Stimulated activated CD4-positive, alpha-beta T cell treated with anti-CD3 and anti-CD28 coated beads, Interleukin-2, amount 100 ng/mL, for 4 hours (primary cell): ENCODE measurements around the gene COX7A2L.
"Not testable (repeated sequence)": the region's sequence is repeated elsewhere in the genome, so short reads cannot be mapped to it uniquely, and the experiment has no call there.

Experiments
- DNase-seq: peaks from one replicate; pipeline ENCODE4 v3.0.0-alpha.2; 2020; ENCODE audit warnings: low read depth

The COX7A2L gene

DNA sequence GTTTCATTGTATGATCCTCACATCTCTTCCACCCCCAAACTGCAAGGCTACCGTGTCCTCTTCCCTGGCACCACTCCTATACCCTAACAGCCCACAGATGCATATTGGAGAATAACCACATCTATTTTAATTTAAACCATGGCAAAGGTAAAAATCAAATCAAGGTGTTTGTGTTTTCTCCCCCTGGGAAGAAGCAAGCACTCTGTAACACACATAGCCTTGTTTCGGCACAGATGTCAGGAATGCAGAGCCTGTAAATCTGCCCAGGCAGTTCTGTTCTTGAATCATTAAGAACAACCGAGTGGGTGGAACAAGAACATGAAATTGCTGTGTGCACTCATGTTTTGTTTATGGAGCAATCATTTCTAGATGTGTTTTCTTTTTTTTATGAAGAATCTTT is 6.8 kb upstream of the COX7A2L start:
- no peak for DNase-seq

DNA sequence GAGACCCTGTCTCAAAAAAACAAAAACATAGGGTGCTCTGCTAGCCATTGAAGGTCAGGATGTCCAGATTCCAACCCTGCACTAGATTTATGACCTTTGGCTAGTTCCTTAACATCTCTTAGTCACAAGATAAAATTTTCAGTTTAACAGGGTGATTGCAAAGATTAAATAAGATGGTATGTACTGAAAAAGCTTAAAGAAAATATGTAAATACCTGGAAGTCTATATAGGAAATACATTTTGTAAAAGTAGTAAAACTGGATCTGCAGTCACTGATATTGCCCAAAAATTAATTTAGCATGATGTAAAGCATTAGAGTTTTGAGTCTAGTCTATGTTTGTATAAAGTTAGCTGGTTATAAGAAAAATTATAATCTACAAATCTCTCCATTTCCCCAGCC is 5.4 kb upstream of the COX7A2L start:
- no peak for DNase-seq

DNA sequence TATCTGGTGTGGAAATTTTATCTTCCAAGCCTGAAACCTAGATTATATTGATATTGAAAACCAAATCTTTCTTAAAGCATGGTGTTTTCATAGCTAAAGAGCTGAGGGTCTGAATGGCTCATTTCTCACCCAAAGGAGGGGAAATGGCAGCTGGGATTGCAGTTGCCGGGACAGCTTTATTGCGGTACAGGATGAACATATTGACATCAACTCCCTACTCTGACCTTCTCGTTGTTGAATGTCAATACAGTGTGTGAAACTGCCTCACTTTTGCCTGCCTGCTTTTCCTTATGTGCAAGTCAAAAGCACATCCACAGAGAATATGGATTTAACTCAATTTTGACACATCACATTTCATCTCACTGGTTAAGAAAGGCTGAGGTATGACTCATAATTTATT is 3.6 kb upstream of the COX7A2L start:
- DNase-seq: no peak

DNA sequence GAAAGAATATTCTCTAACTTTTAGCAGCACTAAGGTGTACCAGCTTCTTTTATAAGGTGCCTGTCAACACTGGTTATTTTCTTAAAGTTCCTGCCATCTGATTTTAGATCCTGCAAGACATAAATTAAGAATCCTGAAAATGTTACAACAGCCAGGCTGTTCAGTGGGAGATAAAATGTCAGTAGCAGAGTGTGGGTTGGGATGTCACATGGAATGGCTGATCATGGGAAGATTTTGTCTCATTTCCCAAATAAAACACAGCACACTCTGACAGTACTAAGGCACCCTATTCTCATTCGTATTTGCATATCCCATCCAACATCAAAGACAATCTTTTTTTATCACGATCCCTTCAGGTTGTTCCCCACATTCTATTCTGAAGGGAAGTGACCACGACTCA is 2.4 kb upstream of the COX7A2L start:
- no peak for DNase-seq

DNA sequence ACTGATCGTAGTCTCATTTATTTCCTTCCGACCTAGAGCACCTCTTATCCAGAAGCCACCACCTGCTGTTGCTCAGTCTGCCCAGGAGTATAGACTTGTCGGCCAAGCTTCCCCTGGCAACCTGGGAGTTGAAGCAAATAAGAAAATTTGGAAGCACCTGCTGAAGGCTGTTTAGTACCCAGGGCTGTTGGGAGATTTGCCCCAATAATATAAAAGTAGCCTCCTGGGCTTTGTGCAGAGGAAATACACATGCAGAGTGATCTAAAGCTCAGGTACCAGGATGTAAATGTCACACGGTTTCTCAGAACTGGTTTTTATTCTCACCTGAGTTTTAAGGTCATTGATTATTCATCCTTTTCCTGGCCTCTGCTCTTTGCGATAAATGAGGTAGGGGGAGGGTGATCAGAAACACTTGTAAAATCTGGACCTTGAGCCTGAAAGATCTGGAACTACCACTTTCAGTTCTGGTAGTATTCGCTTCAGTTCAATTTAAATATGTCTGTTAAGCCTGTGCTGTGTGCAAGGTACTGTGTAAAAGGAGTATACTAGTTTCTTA is 789 bp upstream of the COX7A2L start:
- DNase-seq: no peak

DNA sequence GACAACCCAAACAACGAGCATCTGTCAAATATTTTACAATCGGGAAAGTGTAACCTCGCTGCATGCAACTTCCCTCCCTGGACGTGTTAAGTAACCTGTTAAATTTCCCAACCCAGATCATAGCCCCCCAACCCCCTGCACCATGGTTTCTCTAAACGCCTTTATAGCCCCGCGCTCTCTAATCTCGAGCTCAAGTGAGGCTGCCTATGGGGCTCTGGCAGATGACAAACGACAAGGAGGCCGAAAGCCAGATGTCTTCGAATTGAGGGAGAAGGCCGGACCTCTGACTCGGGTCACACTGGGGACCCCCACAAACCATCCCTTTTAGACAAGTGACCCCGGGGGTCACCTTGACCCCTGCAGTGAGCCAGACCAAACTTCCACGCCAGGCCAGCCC is 526 bp downstream of the COX7A2L start:
- DNase-seq: no peak

DNA sequence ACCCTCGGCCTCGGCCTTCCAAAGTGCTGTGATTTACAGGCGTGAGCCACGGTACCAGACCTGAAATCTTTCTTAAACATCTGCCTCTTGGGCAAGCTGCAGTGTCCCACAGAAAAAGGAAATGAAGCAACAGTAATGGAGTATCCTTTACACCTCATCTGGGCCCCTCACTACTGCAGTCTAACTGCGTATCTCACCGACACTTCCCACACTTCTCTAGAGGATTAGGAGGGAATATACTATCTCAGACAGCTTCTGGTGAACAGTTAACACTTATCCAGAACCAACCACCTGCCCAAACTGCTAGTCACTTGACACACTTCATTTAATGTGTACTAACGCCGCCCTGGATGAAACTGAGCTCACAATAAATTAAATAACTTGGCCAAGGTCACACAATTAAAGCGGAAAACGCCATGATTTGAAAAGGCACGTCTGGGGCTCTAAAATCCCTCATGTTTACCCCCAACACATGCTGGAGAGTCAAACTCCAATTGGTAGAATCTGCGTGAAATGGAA is 993 bp downstream of the COX7A2L start:
- no peak for DNase-seq

DNA sequence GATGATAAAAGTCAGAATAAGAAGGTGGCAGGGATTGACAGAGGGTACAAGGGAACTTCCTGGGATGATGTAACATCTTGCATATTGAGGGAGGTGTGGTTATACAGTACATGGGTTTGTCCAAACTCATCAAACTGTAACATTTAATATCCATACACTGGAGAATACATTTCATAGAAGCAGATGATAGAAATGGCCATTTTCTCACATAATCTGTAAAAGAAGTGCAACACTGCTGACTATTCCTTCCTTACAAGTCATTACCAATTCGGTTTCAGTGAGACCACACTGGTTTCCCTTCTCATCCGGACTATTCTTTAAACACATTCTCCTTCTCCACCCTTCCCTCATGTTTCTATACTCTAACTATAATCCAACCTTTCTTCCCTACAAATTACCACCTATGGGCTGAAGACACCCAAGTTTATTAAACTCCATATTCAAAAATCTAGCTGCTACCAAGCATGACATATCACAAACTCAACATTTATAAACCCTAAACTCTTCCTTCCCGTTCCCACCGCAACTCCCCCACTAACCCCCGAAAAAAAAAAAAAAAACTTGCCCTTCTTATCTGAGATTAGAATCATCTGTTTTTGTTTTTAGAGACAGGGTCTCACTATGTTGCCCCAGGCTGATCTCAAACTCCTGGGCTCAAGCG is 1.6 kb downstream of the COX7A2L start:
- DNase-seq: no peak

DNA sequence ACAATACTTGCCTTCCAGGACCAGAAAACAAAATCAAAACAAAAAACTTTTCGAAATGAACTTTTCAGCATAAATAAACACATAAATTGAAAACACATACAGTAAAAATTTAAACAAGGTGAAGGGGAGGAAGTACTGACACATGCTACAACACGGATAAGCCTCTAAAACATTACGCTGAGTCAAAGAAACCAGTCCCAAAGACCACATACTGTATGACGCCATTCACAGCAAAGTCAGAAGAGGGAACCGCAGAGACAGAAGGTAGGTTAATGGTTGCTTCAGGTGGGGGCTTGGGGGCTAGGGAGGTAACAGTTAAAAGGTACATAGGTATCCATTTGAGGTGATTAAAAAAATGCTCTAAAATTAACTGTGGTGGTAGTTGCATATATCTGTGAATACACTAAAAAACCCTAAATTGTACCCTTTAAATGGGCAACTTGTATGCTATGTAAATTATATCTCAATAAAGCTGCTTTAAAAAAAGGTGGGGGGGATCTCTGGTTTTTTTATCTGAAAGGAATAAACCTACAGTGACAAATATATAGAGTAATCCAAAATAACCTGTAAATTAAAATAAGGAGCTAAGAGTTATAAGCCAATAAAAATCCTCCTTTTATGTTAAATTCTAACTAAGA is 7.1 kb downstream of the COX7A2L start:
- no peak for DNase-seq

DNA sequence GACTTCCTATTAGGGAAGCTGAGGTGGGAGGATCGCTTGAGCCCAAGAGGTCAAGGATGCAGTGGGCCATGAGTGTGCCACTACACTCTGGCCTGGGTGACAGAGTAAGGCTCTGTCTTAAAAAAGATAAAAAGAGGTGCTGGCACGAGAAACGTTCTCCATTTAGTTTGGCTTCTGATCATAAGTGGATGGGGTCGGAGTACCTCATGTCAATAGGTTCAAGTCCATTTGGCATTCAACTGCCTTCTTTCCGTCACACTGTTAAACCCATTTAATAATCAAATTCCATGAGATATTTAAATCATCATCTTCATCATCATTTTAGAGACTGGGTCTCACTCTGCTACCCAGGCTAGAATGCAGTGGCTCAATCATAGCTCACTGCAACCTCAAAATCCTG is 9.2 kb downstream of the COX7A2L start:
- DNase-seq: no peak

DNA sequence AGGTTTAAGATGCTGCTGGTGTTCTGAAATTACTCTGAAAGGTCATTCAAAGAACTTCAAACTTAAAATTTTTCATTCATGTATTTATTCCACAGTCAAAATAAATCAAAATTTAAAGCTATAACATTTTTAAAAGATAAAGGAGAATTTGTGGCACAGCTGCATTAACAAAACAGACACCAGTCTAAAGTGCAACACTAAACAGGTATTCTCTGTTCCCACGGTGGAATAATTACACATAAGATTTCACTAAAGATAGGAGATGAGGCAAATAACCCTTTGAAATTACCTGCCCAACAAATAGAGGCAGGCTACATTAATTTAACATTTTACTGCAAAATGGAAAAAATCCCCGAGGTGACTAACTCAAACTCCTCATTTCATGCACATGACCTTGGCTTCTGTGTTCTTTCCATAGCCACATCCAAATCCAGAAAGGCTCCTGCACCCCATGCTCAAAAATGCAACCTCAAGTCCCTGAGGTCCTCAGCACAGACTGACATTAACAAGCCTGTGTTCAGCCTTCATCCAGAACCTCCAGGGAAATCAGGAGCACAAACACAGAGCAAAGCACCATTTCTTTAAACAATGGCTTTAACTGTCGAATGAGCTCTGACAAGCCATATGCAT is 10.5 kb downstream of the COX7A2L start:
- no peak for DNase-seq

DNA sequence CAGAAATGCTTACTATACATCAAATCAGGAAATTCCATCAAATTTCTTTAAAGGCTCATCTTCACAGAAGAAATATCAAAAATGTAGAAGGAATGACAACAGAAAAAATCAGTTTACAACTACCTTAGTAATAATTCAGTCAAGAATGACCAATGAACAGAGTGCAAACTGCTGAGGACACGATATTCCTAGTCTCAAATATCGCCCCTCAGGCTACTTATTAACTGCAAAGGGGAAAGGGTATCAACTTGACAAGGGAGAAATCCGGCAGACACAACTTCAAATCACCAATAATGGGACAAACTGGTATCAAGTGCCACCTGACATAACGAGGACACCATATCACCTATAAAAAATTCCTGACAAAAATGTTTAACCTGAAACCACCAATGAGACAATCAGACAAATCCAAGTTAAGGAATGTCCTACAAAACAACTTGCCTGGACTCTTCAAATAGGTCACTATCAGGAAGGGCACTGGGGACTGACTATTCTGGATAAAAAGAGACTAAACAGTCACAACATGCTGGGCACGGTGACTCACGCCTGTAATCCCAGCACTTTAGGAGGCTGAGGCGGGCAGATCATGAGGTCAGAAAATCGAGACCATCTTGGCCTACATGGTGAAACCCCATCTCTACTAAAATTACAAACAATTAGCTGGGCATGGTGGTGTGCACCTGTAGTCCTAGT is 12.8 kb downstream of the COX7A2L start:
- DNase-seq: no peak

DNA sequence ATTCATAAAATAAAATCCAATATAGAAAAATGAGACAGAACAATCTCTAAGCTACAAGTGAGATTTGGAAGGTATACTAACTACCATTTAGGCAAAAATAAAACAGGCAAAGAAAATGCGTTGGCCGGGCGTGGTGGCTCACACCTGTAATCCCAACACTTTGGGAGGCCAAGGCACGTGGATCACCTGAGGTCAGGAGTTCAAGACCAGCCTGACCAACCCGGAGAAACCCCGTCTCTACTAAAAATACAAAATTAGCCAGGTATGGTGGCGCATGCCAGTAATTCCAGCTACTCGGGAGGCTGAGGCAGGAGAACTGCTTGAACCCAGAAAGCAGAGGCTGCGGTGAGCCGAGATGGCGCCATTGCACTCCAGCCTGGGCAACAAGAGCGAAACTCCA is 13.5 kb downstream of the COX7A2L start:
- DNase-seq: not testable (repeated sequence)

DNA sequence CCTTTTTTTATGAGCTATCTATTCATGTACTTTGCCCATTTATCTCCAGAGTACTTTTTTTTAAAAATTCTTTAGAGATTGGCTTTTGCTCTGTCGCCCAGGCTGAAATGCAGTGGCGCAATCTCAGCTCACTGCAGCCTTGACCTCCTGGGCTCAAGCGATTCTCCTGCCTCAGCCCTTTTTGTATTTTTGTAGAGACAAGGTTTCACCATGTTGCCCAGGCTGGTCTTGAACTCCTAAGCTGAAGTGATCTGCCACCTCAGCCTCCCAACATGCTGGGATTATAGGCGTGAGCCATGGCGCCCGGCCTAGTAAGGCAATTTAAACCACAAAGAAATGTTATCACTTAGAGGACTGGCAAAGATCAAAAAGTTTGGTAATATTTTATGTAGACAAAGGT is 14.2 kb downstream of the COX7A2L start:
- not testable (repeated sequence) for DNase-seq

DNA sequence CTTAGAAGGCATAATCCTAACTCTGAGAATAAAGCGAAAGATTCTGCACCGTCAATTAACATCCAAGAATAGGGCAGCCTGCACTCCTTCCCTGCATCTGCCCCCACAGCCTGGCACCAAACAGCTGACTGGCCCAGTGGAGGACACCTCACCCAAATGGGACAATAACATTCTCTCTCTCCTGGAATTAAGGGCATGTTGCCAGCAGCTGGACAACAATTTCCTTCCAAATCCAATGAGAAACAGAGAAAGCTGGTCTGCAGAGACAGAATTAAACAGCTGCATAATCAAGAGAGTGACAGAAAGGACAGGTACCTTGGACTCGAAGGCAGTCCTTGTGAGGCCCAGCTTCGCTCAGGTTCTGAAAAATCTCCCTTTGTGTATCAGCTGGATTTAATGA is 15.0 kb downstream of the COX7A2L start:
- no peak for DNase-seq

DNA sequence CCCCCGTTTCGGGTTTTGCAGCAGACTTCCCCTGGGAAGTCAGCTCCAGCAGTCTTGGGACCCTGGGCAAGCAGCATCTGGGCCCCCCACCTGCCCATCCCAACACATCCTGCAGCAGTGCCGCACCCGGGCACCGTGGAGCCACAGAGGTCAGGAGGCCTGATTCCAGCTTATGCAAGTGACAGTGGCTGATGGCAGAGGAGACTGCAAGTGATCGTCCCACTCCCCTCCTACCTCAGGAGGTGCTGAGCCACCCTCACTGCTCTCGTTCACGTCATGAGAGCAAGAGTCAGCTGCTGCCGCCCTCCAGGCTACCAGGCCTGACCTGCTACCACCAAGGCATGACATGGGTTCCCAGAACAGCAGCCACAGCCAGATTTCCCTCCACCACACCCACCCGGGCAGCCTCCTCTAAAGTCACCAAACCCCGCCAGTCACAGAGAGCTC is 18.2 kb downstream of the COX7A2L start:
- no peak for DNase-seq

DNA sequence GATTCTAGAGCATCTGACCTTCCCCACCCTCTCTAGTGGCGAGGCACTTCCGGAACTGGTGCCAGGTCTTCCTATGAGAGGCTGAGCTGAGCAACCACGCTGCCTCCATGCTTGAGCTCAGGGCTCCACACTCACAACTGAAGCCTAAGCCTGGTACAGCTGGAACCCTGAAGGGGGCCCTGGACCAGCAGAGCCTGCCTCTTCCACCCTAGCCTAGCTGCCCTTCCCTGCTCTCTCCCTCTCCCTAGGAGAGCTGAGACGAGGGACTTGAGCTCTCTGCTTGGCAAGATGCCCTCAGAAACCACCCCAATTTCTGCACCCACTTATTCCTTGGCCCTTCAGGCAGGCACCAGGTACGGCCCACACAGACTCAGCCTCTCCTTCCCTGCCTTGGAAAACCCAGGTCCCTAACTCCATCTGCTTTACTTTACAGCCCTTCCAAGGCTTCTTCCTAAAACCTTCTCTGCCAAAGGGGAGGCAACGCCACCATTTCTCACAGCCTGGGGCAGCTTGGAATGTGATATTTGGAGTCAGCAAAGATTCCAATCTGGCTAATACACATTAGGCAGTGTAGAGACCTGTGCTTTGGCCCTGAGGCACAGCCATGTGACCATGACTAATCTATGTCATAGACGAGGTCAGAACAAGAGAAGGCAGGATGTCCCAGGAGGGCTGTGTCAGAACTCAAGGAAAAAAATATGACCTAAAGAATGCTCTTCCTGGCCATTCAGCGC is 18.8 kb downstream of the COX7A2L start:
- DNase-seq: no peak

DNA sequence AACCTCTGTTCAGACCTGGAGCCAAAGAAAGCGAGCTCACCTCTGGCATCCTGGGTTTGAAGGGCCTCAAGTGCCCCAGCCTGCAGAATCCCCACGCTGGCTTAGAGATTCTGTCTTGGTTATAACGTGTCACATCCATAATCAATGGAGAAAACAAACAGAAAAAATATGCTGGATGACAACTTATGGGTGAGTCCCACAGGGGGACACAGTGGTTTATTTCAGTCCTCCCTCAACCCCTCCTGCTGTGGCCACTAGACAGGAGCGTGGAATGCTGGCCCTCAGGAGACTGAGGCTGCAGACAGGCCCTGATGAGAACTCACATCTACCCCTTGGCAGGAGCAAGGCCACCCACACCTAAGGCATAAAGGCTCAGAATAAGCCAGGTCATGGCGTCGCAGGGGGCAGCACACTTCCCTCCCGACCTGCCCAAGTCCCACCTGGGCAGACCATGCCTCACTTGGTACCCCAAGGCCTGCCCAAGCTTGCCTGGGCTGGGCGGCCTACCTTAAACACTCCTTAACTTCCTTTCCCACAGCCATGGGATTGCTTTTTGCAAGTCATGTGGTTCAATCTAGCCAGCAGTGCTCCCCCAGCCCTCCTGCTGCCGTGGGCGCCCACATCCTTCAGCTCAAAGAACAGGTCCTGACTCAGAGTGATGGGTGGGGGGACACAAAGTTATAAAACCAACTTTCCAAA is 19.9 kb downstream of the COX7A2L start:
- no peak for DNase-seq

DNA sequence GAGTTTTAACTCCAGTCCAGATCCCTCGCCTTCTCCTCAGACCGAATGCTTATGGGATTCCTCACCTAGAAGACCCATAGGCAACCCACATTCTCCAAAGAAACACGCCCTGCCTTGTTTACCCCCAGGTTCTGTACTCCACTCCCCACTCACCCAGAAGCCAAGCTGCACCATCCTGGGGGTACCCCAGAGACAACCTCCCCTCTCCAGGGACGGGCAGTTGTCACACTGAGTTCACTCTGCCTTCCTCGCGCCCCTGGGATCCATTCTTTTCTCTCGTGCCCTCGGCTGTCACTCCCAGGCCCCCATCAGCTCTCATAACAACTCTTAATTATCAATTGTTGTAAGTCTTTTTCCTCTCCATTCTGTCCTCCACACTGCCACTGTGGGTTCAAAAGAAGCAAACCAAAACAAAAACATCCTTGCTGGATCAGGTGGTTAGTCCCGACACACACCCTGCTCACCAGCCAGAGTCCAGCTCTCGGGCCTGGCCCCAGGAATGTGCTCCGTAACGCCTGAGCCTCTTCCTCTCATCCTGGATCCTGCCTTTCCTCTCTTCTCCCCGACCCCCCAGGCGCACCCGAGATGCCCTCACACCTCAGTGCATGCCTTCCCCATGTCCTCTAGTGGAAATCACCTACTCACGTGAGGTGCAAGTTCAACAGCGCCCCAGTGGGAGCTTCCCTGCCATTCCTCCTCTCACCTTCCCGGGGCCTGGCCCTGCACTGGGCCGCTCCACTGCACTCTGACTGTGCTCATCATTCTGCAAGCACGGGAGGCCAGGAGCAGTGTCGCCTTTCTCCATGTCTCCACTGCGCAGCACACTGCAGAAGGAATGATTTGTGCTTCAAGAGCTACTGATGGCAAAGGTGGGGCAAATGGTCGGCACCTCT is 20.7 kb downstream of the COX7A2L start:
- no peak for DNase-seq
